HG02973 (cell line): ENCODE results near the gene ZNF565.
"Not testable (repeated sequence)": the region's sequence is repeated elsewhere in the genome, so short reads cannot be mapped to it uniquely, and the experiment has no call there.

Experiments used
- ATAC-seq: cut with Tn5 transposase; IDR thresholded peaks from one replicate; pipeline ENCODE4 v1.9.1; 2021; ENCODE audit warnings: moderate library complexity; ENCODE audit not compliant: unreplicated experiment

Gene ZNF565

GRCh38 chr19:36152019-36152351 is 62.5 kb downstream of the ZNF565 start:
- ATAC-seq = no peak

GRCh38 chr19:36151144-36152018 is 63.1 kb downstream of the ZNF565 start:
- ATAC-seq = no peak

- ATAC-seq = no peak
Measured at GRCh38 chr19:36150586-36150985, 63.9 kb downstream of the ZNF565 start.

- no peak for ATAC-seq
Measured at GRCh38 chr19:36149673-36150406, 64.6 kb downstream of the ZNF565 start.

GRCh38 chr19:36144624-36145023 is 69.8 kb downstream of the ZNF565 start:
- ATAC-seq = no peak

GRCh38 chr19:36142496-36142895 is 72.0 kb downstream of the ZNF565 start:
- ATAC-seq = no peak

- ATAC-seq = no peak
Measured at GRCh38 chr19:36142046-36142445, 72.4 kb downstream of the ZNF565 start.

- no peak for ATAC-seq
Measured at GRCh38 chr19:36141039-36141927, 73.2 kb downstream of the ZNF565 start.

- ATAC-seq = no peak
Measured at GRCh38 chr19:36140304-36141038, 74.0 kb downstream of the ZNF565 start.

- peak; percentile 70 for ATAC-seq
Measured at GRCh38 chr19:36139473-36140303, 74.8 kb downstream of the ZNF565 start, which contains the start of gene CAPNS1. Gene CAPNS1, plus strand, starts transcription at chr19:36140066. Its CDS starts 946 bp downstream, at chr19:36141012.

GRCh38 chr19:36139120-36139472 is 75.4 kb downstream of the ZNF565 start:
- ATAC-seq = no peak

- ATAC-seq = no peak
Measured at GRCh38 chr19:36136964-36137686, 77.3 kb downstream of the ZNF565 start.

GRCh38 chr19:36134867-36135266 is 79.6 kb downstream of the ZNF565 start:
- not testable (repeated sequence) for ATAC-seq
